ENCODE measurements around the gene CHD9. TPM values are rescaled to one million over a fixed set of nuclear protein-coding genes. Genes with fewer than 3 reads are reported as not detected.

The CHD9 gene
- total RNA-seq, 1 donor from 2014 or later: 49.2 TPM

- DNase-seq (ENCODE audit: low spot score): no peak
- Mint-ChIP-seq H3K4me1 (ENCODE audit: unreplicated experiment) (no peaks in the 10 kb centered on the region), H3K36me3 (ENCODE audit: low read depth, unreplicated experiment) (no peaks in the 10 kb centered on the region), H3K4me3 (ENCODE audit: unreplicated experiment) (no peak overlapping the region), H3K27ac (ENCODE audit: unreplicated experiment) (no peak overlapping the region), H3K9me3 (ENCODE audit: unreplicated experiment) (no peaks in the 10 kb centered on the region), H3K27me3 (ENCODE audit: unreplicated experiment) (no peaks in the 10 kb centered on the region)
- no peak for TF ChIP-seq CTCF (IDR thresholded peaks at IDR 0.05; ENCODE audit: unreplicated experiment)
Observed at GRCh38 chr16:53142823-53143568, 88.2 kb downstream of the CHD9 start.

- H3K27ac Mint-ChIP-seq (ENCODE audit: unreplicated experiment): no peak overlapping the region
- no peak for DNase-seq (ENCODE audit: low spot score)
- H3K4me3 Mint-ChIP-seq (ENCODE audit: unreplicated experiment): no peak overlapping the region
- no peaks in the 10 kb centered on the region for H3K36me3 Mint-ChIP-seq (ENCODE audit: low read depth, unreplicated experiment)
- no peaks in the 10 kb centered on the region for H3K27me3 Mint-ChIP-seq (ENCODE audit: unreplicated experiment)
- TF ChIP-seq CTCF (IDR thresholded peaks at IDR 0.05; ENCODE audit: unreplicated experiment): no peak
- no peaks in the 10 kb centered on the region for H3K4me1 Mint-ChIP-seq (ENCODE audit: unreplicated experiment)
- H3K9me3 Mint-ChIP-seq (ENCODE audit: unreplicated experiment): no peaks in the 10 kb centered on the region
Observed at GRCh38 chr16:53147500-53148065, 92.8 kb downstream of the CHD9 start.

GRCh38 chr16:53150769-53151168 lies 96.0 kb downstream of the CHD9 start:
- H3K4me3 Mint-ChIP-seq (ENCODE audit: unreplicated experiment): no peak overlapping the region
- no peaks in the 10 kb centered on the region for H3K9me3 Mint-ChIP-seq (ENCODE audit: unreplicated experiment)
- H3K27me3 Mint-ChIP-seq (ENCODE audit: unreplicated experiment): no peaks in the 10 kb centered on the region
- H3K27ac Mint-ChIP-seq (ENCODE audit: unreplicated experiment): no peak overlapping the region
- TF ChIP-seq CTCF (IDR thresholded peaks at IDR 0.05; ENCODE audit: unreplicated experiment): no peak
- no peaks in the 10 kb centered on the region for H3K4me1 Mint-ChIP-seq (ENCODE audit: unreplicated experiment)
- no peaks in the 10 kb centered on the region for H3K36me3 Mint-ChIP-seq (ENCODE audit: low read depth, unreplicated experiment)
- no peak for DNase-seq (ENCODE audit: low spot score)

GRCh38 chr16:53152329-53152728 lies 97.5 kb downstream of the CHD9 start:
- TF ChIP-seq CTCF (IDR thresholded peaks at IDR 0.05; ENCODE audit: unreplicated experiment): no peak
- H3K4me1 Mint-ChIP-seq (ENCODE audit: unreplicated experiment): no peaks in the 10 kb centered on the region
- peaks cover 11% of the 10 kb centered on the region for H3K36me3 Mint-ChIP-seq (ENCODE audit: low read depth, unreplicated experiment)
- DNase-seq (ENCODE audit: low spot score): no peak
- no peaks in the 10 kb centered on the region for H3K9me3 Mint-ChIP-seq (ENCODE audit: unreplicated experiment)
- no peak overlapping the region for H3K27ac Mint-ChIP-seq (ENCODE audit: unreplicated experiment)
- no peaks in the 10 kb centered on the region for H3K27me3 Mint-ChIP-seq (ENCODE audit: unreplicated experiment)
- H3K4me3 Mint-ChIP-seq (ENCODE audit: unreplicated experiment): no peak overlapping the region

- no peaks in the 10 kb centered on the region for H3K9me3 Mint-ChIP-seq (ENCODE audit: unreplicated experiment)
- H3K4me1 Mint-ChIP-seq (ENCODE audit: unreplicated experiment): no peaks in the 10 kb centered on the region
- H3K27me3 Mint-ChIP-seq (ENCODE audit: unreplicated experiment): no peaks in the 10 kb centered on the region
- no peak overlapping the region for H3K27ac Mint-ChIP-seq (ENCODE audit: unreplicated experiment)
- no peak overlapping the region for H3K4me3 Mint-ChIP-seq (ENCODE audit: unreplicated experiment)
- no peak for TF ChIP-seq CTCF (IDR thresholded peaks at IDR 0.05; ENCODE audit: unreplicated experiment)
- DNase-seq (ENCODE audit: low spot score): no peak
- H3K36me3 Mint-ChIP-seq (ENCODE audit: low read depth, unreplicated experiment): peaks cover 12% of the 10 kb centered on the region
Observed at GRCh38 chr16:53153130-53153529, 98.3 kb downstream of the CHD9 start.

Data from endothelial cell (in vitro differentiated cells).